Fibroblast of lung (primary cell): ENCODE data around the gene ACVR1B. TPM values are rescaled to one million over a fixed set of nuclear protein-coding genes. Genes with fewer than 3 reads are reported as not detected.

ENCODE experiments used
- DNase-seq, 2 donors: peaks; one replicate each; pipeline versions ENCODE4 v3.0.0 to v3.0.0-alpha.2; 2010; ENCODE audit warnings: low read depth in 2 of 2
- H2AFZ ChIP-seq: 2 replicates; pipeline ENCODE4 v1.5.1; 2012; ENCODE audit warnings: low read length, control low read depth, inconsistent platforms
- H3K27ac ChIP-seq: 2 replicates; pipeline ENCODE4 v1.5.1; 2011; ENCODE audit warnings: low read length, control low read depth; ENCODE audit not compliant: insufficient read depth
- H3K27me3 ChIP-seq: 2 replicates; pipeline ENCODE4 v1.5.1; 2011; ENCODE audit warnings: mild to moderate bottlenecking, low read length; ENCODE audit not compliant: control insufficient read depth, insufficient read depth
- H3K36me3 ChIP-seq: 2 replicates; pipeline ENCODE4 v1.5.1; 2011; ENCODE audit warnings: low read length; ENCODE audit not compliant: control insufficient read depth, insufficient read depth
- H3K4me1 ChIP-seq: 2 replicates; pipeline ENCODE4 v1.5.1; 2011; ENCODE audit warnings: low read length; ENCODE audit not compliant: control insufficient read depth, insufficient read depth; ENCODE audit errors: extremely low read depth
- H3K4me2 ChIP-seq: 2 replicates; pipeline ENCODE4 v1.5.1; 2011; ENCODE audit warnings: low read length, control low read depth; ENCODE audit not compliant: insufficient read depth; ENCODE audit errors: extremely low read depth
- H3K4me3 ChIP-seq, 4 experiments: fragments of 200-600 bp in 1 of 4; sonication (generic) in 1 of 4; replicated peaks in 1 of 4; 2 replicates each; pipeline ENCODE4 v1.5.1; 2011 to 2016; ENCODE audit warnings: low read length in 4 of 4, low read depth in 3 of 4, mild to moderate bottlenecking in 3 of 4, control low read depth in 2 of 4, inconsistent platforms in 1 of 4, mixed read lengths in 1 of 4; ENCODE audit not compliant: insufficient read depth in 1 of 4; ENCODE audit errors: control extremely low read depth in 1 of 4
- H3K79me2 ChIP-seq: 2 replicates; pipeline ENCODE4 v1.5.1; 2012; ENCODE audit warnings: mild to moderate bottlenecking, low read length, inconsistent platforms; ENCODE audit not compliant: control insufficient read depth, insufficient read depth
- H3K9ac ChIP-seq: 2 replicates; pipeline ENCODE4 v1.5.1; 2011; ENCODE audit warnings: mild to moderate bottlenecking, low read length, control low read depth; ENCODE audit not compliant: insufficient read depth
- H3K9me3 ChIP-seq: 2 replicates; pipeline ENCODE4 v1.5.1; 2012; ENCODE audit warnings: low read depth, low read length; ENCODE audit not compliant: control insufficient read depth, insufficient read depth
- H4K20me1 ChIP-seq: 2 replicates; pipeline ENCODE4 v1.5.1; 2011; ENCODE audit warnings: low read length; ENCODE audit not compliant: control insufficient read depth, insufficient read depth; ENCODE audit errors: extremely low read depth
- EZH2 ChIP-seq: IDR thresholded peaks from 2 replicates; pipeline ENCODE4 v1.5.1; 2012; ENCODE audit warnings: low read length, control low read depth, mild to moderate bottlenecking; ENCODE audit errors: missing control alignments
- polyA plus RNA-seq, 2 donors: library from polyadenylated mRNA; depleted of rRNA in 1 of 2; stranded (reverse) in 1 of 2; unstranded in 1 of 2; fragments of >200 nt; gene quantifications; 2 replicates each; pipeline ENCODE4 v1.2.1, GENCODE V29; 2011 to 2012; ENCODE audit warnings: missing spikeins in 1 of 2
- total RNA-seq: library from RNA; depleted of rRNA; stranded (reverse); fragments of >200 nt; gene quantifications from 2 replicates; pipeline ENCODE4 v1.2.1, GENCODE V29; 2014
- TF ChIP-seq, protein P1 (sequence below), 2 donors: IDR thresholded peaks in 1 of 2; conservative IDR thresholded peaks in 1 of 2; 1 replicate in 1 of 2; 2 replicates in 1 of 2; pipeline ENCODE4 v1.5.1; 2011 to 2012; ENCODE audit warnings: low read length in 2 of 2, control low read depth in 1 of 2, inconsistent platforms in 1 of 2, low read depth in 1 of 2, mild to moderate bottlenecking in 1 of 2

ACVR1B gene
- total and polyA plus RNA-seq, 2 donors (not counting 1 experiment from before 2014, with no cell fraction given), result 12.4 to 13.6 TPM

DNA sequence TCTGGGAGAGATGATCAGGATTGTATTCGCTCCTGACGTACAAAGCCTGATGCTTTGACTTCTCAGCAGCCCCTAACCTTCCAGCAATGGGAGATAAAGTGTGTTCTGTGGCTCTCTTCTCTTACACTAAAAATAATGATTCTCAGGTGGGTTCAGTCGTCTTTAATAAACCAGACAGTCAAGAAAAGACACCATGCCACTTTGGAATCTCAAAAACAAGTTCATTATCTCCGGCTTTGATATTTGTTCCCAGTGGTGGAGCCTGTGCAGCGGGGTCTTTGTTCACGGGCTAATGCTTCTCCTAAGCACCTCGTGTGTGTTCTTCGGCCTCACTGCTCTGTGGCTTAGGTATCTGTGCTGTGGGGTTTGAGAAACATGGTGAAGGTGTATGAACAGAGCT, 1.6 kb downstream of the ACVR1B start:
- Histone ChIP-seq H3K9ac (no peak overlapping the region), H3K79me2 (peaks cover 24% of the 10 kb centered on the region), H3K9me3 (no peaks in the 10 kb centered on the region), H2AFZ (no peak overlapping the region), H3K4me1 (peaks cover 6% of the 10 kb centered on the region), H4K20me1 (no peaks in the 10 kb centered on the region), H3K4me3 (peak overlapping the region; percentile 14 to 91 (median 62)), H3K36me3 (no peaks in the 10 kb centered on the region), H3K4me2 (peak overlapping the region; percentile 77), H3K27ac (no peak overlapping the region), H3K27me3 (peaks cover 13% of the 10 kb centered on the region)
- no peak for DNase-seq
- TF ChIP-seq EZH2, result no peak
- TF ChIP-seq, protein P1, sequence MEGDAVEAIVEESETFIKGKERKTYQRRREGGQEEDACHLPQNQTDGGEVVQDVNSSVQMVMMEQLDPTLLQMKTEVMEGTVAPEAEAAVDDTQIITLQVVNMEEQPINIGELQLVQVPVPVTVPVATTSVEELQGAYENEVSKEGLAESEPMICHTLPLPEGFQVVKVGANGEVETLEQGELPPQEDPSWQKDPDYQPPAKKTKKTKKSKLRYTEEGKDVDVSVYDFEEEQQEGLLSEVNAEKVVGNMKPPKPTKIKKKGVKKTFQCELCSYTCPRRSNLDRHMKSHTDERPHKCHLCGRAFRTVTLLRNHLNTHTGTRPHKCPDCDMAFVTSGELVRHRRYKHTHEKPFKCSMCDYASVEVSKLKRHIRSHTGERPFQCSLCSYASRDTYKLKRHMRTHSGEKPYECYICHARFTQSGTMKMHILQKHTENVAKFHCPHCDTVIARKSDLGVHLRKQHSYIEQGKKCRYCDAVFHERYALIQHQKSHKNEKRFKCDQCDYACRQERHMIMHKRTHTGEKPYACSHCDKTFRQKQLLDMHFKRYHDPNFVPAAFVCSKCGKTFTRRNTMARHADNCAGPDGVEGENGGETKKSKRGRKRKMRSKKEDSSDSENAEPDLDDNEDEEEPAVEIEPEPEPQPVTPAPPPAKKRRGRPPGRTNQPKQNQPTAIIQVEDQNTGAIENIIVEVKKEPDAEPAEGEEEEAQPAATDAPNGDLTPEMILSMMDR (conservative IDR thresholded peaks at IDR 0.05 in 1 of 2, IDR thresholded peaks at IDR 0.05 in 1 of 2; ENCODE audit: low read depth in 1 of 2, low read length in 2 of 2), result no peak

DNA sequence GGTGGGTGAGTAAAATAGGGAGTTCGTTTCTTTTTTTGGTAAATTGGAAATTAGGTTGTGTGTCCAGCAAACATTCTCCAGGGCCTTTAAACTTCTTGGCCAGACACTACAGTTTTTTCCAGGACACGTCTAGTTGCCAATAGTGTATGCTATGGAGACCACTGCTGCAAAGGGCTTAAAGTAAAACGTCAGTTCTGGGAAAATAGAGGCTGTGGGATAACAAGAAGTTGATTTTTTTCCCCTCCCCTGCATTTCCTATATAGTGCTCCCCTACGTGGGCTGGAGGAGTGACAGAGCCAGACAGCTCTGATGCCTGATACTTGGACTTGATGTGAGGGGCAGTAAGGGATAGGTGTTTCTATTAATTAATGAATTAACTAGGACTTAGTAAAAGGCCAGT, 2.4 kb downstream of the ACVR1B start:
- peak overlapping the region in 2 of 4 experiments; percentile 85 to 91 for H3K4me3 ChIP-seq
- H3K27ac ChIP-seq, result no peak overlapping the region

DNA sequence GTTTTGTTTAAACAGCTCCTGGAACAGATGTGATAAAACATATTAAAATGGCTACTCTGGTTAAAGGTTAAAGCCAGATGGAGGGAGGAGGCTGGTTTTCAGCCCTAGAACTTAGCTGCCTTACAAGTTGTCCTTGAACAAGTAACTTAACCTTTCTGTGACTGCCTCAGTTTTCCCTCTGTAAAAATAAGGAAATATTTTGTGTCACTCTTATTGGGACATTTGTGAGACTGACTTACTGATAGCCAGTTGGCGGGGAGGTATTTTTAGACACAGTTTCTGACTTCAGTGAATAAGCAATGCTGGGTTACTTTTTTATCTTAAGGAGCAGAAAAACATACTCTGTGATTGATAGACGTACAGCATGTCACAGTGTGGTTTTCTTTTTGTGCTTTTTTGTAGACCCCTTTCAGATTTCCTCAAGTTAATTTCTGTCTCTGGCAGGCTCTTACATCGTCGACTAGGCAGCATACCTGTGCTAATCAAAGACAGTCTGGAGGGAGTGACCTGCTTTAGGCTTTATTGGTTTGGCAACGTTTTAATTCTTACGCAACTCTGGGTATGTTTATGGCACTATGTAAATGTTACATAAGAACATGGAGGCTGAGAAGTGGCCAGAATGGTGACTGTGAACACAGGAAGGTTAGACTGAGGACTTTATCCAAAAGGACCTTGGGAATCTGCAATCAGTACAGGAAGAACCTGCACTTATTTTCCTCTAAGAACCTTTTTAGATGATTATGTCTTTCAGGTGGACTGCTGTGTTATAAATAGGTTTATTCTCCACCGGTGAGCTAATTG, 3.3 kb downstream of the ACVR1B start:
- Histone ChIP-seq H3K36me3 (no peaks in the 10 kb centered on the region), H3K27ac (no peak overlapping the region), H3K4me2 (peak overlapping the region; percentile 7), H3K9ac (no peak overlapping the region), H4K20me1 (no peaks in the 10 kb centered on the region), H3K27me3 (peaks cover 5% of the 10 kb centered on the region), H3K4me1 (peaks cover 6% of the 10 kb centered on the region), H3K9me3 (no peaks in the 10 kb centered on the region), H2AFZ (no peak overlapping the region), H3K4me3 (peak overlapping the region in 1 of 4 experiments; percentile 8), H3K79me2 (peaks cover 24% of the 10 kb centered on the region)
- peak in 1 of 2 donors; percentile 37 for DNase-seq
- TF ChIP-seq, protein P1 (conservative IDR thresholded peaks at IDR 0.05 in 1 of 2, IDR thresholded peaks at IDR 0.05 in 1 of 2; ENCODE audit: low read depth in 1 of 2, low read length in 2 of 2), result no peak
- no peak for TF ChIP-seq EZH2

More for the DNA sequence above, 2.4 kb downstream of the ACVR1B start:
- Histone ChIP-seq H2AFZ (no peak overlapping the region), H3K9me3 (no peaks in the 10 kb centered on the region), H3K79me2 (peaks cover 24% of the 10 kb centered on the region), H3K27me3 (peaks cover 11% of the 10 kb centered on the region), H4K20me1 (no peaks in the 10 kb centered on the region), H3K4me1 (peaks cover 6% of the 10 kb centered on the region), H3K4me2 (peak overlapping the region; percentile 56), H3K36me3 (no peaks in the 10 kb centered on the region), H3K9ac (no peak overlapping the region)
- no peak for TF ChIP-seq EZH2
- TF ChIP-seq, protein P1 (conservative IDR thresholded peaks at IDR 0.05 in 1 of 2, IDR thresholded peaks at IDR 0.05 in 1 of 2; ENCODE audit: low read depth in 1 of 2, low read length in 2 of 2), result no peak
- DNase-seq, result no peak
